Epithelial cell of esophagus (primary cell): ENCODE data around the gene FBRSL1.

Experiments used
- DNase-seq: peaks from one replicate; pipeline ENCODE4 v3.0.0; 2010; ENCODE audit warnings: low read depth
- H3K4me3 ChIP-seq: 2 replicates; pipeline ENCODE4 v1.5.1; 2011; ENCODE audit warnings: mild to moderate bottlenecking, low read length, control low read depth
- CTCF ChIP-seq: IDR thresholded peaks from 2 replicates; pipeline ENCODE4 v1.5.1; 2011; ENCODE audit warnings: low read depth, mild to moderate bottlenecking, low read length, control low read depth, inconsistent platforms; ENCODE audit not compliant: insufficient read depth; ENCODE audit errors: missing control alignments

Gene FBRSL1

DNA sequence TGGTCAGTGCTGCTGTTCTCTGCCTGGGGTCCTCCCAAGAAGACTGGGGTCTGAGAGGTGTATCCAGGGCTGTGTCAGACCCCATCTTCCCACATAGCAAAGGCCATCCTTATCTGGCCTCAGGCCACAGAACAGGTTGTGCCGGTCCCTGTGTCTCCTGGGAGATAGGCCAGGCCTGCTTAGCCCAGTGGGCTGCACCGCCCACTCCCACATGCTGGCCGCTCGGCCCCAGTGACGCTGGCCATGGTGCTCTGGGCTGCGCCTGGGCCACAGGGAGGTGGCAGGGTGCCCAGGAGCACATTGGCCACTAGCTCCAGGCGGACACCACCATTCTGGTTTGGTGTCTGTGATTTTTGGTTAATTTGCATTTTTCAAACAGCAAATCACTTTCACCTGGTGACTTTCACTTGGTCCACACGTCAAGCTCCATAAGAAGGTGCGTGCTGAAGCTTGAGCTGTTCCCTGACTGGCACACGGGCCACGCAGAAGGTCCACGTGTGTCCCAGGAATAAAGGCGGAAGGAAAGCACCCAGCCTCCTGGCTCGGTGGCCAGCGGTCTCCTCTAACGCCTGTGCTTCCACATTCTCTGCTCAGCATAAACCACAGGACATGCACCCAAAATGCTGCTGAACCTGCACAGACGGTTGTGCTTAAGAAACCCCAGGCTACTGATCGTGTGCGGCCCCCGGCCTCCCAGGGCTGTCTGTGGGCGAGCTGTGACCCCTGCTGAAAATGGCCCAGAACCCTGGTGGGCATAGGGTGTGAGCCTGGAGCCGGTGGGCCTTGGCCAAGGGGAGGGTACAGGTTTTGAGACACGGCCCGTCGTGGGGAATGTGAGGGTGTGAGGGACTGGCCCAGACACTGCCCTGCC, 4.6 kb downstream of the FBRSL1 start:
- no peak overlapping the region for H3K4me3 ChIP-seq
- DNase-seq = peak; percentile 25
- no peak for TF ChIP-seq CTCF

GRCh38 chr12:132495165-132495544, 5.2 kb downstream of the FBRSL1 start:
- DNase-seq = no peak
- H3K4me3 ChIP-seq = no peak overlapping the region
- no peak for TF ChIP-seq CTCF

DNA sequence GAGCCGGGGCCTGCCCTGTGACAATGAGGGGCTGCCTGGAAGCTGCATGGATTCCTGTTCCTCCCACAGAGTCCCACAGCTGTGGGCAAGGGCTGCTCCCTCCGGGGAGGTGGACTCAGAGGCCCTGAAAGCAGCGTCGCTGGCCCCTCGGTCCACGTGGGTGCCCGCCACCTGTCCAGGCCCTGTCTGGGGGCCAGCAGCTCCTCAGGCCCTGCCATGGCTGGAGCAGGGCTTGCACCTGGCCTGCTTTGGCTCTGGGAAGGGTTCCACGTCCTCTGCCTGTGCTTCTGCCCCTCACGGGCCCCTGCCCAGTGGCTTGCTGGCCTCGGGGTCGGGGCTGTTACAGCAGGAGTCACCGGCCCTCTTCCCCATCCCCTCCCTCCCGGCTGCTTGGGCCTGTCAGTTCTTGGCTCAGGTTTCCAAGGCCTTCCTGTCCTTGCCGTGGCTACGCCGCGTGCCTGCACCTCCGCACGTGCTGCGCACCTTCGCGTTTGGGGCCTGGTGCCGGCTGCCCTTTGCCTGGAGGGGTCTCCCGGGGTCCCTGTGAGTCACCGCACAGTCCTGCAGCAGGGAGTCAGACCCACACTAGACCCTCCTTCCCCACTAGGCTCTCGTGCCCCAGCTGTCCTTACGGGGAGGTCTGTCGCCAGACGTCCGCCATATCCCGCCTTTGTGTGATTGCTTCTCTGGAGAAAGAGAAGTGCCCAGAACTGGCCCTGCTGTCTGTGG, 5.8 kb downstream of the FBRSL1 start:
- no peak for TF ChIP-seq CTCF
- no peak overlapping the region for H3K4me3 ChIP-seq
- DNase-seq = no peak

- H3K4me3 ChIP-seq = no peak overlapping the region
- no peak for DNase-seq
- TF ChIP-seq CTCF = no peak
Observed at GRCh38 chr12:132496358-132496669, 6.4 kb downstream of the FBRSL1 start.

GRCh38 chr12:132496710-132497109, 6.8 kb downstream of the FBRSL1 start:
- no peak overlapping the region for H3K4me3 ChIP-seq
- TF ChIP-seq CTCF = no peak
- DNase-seq = no peak

GRCh38 chr12:132497514-132498405, 7.8 kb downstream of the FBRSL1 start:
- no peak for DNase-seq
- TF ChIP-seq CTCF = no peak
- H3K4me3 ChIP-seq = no peak overlapping the region
